ENCODE results near the gene ZSCAN12.
"Not testable (repeated sequence)": the region's sequence is repeated elsewhere in the genome, so short reads cannot be mapped to it uniquely, and the experiment has no call there.

The ZSCAN12 gene

GRCh38 chr6:28393912-28394662, 5.5 kb downstream of the ZSCAN12 start:
- DNase-seq, result no peak

DNA sequence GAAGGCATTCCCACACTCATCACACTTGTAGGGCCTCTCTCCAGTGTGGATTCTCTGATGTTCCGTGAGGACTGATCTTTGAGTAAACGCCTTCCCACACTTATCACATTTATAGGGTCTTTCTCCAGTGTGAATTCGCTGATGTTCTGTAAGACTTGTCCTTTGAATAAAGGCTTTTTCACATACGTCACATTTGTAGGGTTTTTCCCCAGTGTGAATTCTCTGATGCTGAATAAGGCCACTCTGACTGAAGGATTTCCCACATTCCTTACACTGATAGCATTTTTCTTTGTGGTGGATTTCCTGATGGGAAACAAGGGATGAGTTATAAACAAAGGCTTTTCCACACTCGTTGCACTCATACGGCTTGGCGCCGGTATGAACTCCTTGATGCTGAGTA, 8.9 kb downstream of the ZSCAN12 start:
- no peak for DNase-seq

GRCh38 chr6:28384143-28384533, 15.4 kb downstream of the ZSCAN12 start:
- DNase-seq, result no peak

GRCh38 chr6:28383235-28384142, 16.1 kb downstream of the ZSCAN12 start:
- peak; percentile 82 for DNase-seq

GRCh38 chr6:28380381-28380780, 19.2 kb downstream of the ZSCAN12 start:
- no peak for DNase-seq

DNA sequence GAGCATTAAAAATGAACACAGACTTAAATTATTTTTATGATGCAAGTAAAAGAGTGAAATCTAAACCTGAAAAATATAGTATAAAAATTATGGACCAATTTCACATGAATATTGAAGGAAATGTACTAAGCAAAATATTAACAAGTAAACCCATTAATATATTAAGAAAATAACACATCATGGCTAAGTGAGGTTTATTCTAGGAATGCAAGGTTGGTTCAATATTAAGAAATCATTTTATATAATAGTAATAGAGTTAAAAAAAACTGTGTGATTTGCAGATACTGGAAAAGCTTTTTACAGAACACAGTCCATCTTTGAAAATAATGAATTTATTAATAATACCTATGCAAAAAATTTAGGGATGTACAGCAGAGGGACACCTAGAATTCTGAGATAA, 20.9 kb downstream of the ZSCAN12 start:
- no peak for DNase-seq

GRCh38 chr6:28377879-28378278, 21.7 kb downstream of the ZSCAN12 start:
- DNase-seq, result no peak

GRCh38 chr6:28373925-28374324, 25.6 kb downstream of the ZSCAN12 start:
- no peak for DNase-seq

GRCh38 chr6:28371706-28372451, 27.7 kb downstream of the ZSCAN12 start:
- DNase-seq, result no peak

DNA sequence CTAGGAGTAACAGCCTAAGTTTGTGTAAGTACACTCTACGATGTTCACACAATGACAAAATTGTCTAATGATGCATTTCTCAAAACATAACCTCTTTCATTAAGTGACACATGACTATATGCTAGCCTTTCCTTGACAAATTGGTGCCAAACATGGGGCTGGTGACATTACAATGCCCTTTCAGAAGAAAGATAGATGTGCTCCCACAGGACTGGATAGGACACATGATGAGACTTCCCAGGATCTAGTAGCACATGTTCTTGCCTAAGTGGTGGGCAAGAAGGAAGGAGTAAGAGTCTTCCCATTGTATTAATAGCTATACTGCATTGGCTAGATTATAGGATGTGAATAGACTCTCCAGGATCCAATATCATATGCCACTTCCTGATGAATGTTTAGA, 28.3 kb downstream of the ZSCAN12 start:
- DNase-seq, result no peak

GRCh38 chr6:28370440-28370839, 29.1 kb downstream of the ZSCAN12 start:
- DNase-seq, result no peak

DNA sequence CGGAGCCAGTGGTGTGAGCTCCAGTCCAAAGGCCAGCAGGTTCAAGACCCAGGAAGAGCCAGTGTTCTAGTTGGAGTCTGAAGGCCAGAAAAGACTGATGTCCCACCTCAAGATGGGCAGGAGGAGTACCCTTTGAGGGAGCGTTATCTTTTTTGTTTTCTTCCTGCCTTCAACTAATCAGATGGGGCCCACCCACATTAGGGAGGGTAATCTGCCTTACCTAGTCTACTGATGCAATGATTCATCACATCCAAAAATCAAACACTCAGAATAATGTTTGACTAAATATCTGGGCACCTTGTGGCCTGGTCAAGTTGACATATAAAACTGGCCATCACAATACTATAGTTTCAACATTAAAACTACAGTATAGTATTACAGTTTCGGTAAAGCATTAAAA, 30.1 kb downstream of the ZSCAN12 start:
- DNase-seq, result no peak

DNA sequence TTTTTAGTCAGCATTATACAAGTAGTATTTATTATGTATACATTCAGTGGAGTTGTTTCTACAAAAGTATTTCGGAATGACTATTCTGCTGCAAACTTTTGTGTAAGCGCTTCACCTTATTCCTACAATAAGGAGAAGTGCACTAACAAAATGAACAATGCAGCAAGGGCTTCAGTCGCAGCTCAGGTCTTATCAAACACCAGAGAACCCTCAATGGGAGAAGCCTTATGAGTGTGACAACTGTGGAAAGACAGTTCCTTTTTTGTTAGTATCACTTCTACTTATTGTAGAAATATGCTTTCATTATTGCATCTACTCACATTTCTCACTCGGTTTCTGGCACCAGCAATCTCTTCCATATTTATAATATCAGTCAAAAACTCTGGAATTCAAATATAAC, 31.0 kb downstream of the ZSCAN12 start:
- no peak for DNase-seq

GRCh38 chr6:28365590-28365989, 34.0 kb downstream of the ZSCAN12 start:
- not testable (repeated sequence) for DNase-seq

DNA sequence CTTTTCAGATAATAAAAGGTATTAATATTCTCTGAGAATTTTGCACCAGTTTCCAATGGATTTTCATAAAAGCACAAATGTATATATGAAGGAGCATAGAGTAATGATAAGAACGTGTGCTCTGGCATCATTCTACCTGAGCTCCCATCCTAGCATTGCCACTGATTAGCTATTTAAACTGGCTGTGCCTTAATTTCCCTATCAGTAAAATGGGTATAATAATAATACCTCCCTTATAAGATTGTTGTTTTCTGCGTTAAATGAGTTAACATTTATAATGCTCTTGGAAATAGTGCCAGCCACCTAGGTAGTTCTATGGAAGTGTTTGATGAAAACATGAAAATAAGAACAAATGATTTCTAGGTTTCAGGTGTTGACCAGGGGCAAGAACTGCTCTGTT, 38.6 kb downstream of the ZSCAN12 start:
- DNase-seq, result no peak

DNA sequence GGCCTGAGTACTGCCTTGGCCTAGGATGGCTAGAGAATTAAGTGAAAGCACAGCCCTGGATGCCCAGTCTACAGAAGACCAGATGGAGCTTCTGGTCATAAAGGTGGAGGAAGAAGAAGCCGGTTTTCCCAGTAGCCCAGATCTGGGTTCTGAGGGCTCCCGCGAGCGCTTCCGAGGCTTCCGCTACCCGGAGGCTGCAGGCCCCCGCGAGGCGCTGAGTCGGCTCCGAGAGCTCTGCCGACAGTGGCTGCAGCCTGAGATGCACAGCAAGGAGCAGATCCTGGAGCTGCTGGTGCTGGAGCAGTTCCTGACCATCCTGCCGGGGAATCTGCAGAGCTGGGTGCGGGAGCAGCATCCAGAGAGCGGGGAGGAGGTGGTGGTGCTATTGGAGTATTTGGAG, 40.0 kb downstream of the ZSCAN12 start:
- not testable (repeated sequence) for DNase-seq

DNA sequence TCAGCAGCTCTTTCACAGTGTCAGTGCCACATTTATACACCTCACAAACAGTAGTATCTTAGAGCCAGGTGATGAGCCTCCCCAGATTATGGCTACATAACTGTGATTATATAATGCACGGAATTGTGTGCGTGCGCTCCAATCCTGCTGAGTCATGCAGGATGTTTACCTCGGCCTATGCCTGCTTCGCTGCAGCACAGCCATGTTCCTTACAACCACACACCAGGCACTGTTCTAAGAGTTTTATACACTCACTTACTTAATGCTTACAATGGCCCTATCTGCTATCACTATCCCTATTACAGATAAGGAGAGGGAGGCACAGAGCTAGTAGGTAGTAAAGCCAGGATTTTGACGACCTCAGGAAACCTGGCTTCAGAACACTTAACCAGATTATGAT, 42.5 kb downstream of the ZSCAN12 start:
- no peak for DNase-seq

DNA sequence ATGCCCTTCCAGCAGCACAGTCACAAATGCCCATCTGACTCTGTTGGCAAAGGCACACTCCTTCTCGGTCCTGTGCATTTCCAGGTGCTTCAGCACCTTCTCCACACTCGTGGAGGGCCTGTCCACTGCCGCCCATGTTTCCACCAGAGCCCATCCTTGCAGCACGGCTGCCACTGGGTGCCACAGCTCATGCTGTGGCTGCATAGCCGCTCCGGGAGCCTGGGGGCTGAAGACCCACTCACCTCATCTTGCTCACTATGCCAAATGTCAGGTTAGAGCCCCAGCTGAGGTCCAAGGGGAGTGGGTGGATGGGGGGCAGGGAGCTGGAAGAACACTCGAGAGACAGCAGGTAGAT, 42.9 kb downstream of the ZSCAN12 start:
- DNase-seq, result no peak

DNA sequence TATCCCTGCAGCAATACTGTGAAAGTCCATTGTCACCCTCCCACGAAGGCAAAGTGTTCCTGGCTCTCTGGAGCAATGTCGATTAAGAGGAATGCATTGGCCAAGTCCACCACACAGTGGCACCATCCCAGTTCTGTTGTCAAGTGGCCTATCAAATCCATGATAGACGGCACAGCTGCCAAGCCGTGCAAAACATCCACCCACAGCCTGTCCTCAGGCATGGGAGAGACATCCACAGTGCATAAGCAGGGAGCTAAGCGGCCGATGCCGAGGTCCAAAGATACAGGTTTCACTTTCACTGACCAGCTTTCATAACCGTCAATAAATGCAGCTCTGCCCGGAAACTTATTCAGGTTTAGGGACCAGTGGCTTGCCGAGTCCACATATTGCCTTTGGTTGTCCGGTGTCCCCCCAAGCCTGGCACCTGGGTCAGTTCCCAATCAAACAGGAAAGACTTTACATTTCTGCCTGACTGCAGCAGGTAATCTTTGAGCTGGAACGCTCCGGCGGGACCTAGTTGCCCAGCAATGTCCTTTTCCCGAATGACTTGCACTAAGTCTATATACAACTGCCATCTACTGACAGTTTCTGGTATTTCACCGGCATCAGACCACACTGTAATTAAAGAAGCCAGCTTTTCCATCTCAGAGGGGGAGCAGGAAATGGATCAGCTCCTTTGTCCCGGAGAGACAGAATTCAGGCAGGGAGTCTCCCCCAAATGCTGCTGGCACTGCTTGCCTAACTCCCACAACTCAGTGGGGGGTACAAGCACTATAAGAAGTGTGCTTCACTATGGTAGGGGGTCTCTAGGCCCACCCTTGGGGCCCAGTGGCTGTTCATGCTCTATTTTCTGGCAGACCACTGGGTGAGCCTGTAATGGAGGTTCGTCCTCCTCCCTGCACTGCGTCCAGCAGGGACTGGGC, 43.5 kb downstream of the ZSCAN12 start:
- DNase-seq, result peak; percentile 86

DNA sequence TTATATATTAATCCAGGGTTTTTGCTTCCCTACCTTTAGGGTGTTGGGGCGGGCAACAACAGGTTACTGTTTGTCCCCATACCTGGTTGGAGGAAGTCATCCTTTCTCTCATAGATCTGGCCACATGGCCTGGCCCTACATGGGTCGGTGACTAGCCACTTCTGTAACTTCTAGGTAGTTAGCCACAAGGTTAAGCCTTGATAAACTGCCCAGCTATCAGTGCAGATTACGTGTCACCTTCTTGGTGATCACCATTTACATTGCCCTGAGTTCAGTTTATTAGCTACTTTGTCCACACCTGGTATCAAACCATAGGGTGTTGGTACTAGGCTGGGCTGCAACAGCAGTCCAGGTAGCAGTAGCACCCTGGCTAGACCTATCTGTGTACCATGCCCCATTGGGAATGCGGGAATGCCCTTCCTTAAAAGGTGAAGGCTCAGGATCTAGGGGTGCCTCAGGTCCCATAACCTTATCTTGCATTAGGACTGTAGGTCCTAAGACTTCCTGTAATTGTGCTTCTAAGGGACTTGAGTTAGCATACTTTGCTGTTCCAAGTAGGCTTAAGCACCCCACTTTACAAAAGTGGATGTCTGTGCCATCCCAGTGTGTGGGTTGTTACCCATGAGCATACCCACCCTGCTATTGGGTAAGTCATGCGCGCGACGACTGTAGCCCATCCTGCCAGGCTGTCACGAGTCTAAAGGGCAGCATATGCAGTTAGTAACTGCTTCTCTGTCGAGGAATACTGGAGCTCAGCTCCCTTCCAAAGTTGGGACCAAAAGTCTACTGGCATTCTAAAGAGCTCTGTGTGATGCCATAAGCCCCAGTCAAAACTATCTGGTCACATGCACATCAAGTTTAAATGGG, 44.6 kb downstream of the ZSCAN12 start:
- no peak for DNase-seq

GRCh38 chr6:28353981-28354676, 45.4 kb downstream of the ZSCAN12 start:
- no peak for DNase-seq

Data from NCI-H526 treated with DMSO at 0.1 percent for 48 hours (cell line).